Activated CD4-positive, CD25-positive, alpha-beta regulatory T cell treated with anti-CD3 and anti-CD28 coated beads, Interleukin-2, amount 50 U/mL, for 72 hours (primary cell): Measurements from ENCODE around the gene SLC7A9.
"Not testable (repeated sequence)": the region's sequence is repeated elsewhere in the genome, so short reads cannot be mapped to it uniquely, and the experiment has no call there.

Experiments used
- DNase-seq: peaks from one replicate; pipeline ENCODE4 v3.0.0; 2021

Gene SLC7A9

DNA sequence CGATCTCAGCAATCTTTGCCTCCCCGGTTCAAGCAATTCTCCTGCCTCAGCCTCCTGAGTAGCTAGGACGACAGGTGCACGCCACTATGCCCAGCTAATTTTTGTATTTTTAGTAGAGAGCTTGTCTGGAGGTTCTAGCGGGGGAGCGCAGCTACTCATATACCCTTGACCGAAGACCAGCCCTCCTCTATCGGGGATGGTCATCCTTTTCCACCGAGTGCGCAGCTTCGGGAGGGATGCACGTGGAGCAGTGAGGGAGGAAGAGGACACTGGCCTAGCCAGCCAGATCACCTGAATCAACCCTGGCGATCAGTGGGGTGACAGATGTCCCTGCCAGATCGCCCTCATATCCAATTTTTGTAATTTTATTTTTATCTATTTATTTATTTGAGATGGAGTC is 6.8 kb downstream of the SLC7A9 start:
- DNase-seq = no peak

DNA sequence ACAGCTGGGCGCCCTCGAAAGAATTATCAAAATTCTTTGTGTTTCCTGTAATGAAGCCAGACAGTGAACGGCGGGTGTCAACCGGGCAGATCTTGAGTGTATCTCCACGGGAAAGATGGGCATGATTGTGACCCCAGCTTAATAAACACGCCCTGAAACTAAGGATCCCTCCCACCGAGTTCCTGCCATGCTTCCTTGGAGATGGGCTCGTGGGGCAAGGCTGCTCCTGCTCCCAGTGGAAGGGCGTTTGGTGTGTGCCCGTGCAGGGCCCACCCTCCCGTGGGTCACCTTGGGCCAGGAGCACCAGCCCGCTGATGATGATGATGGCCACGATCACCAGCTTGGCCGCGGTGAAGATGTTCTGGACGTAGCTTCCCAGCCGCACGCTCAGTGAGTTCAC is 7.4 kb downstream of the SLC7A9 start:
- DNase-seq = no peak

DNA sequence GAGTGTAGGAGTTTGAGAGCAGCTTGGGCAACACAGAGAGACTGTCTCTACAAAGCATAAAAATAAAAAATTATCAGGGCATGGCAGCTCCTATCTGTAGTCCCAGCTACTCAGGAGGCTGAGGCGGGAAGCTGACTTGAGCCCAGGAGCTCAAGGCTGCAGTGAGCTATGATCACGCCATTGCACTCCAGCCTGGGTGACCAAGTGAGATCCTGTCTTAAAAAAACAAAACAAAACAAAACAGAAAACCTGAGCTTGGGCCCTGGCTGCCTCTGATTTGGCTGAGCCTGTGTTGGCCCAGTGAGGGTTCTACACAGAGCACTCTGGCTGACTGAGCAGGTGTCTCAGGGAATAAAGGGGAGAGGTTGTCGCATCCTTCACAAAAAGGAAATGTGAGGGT is 8.0 kb downstream of the SLC7A9 start:
- DNase-seq = no peak

DNA sequence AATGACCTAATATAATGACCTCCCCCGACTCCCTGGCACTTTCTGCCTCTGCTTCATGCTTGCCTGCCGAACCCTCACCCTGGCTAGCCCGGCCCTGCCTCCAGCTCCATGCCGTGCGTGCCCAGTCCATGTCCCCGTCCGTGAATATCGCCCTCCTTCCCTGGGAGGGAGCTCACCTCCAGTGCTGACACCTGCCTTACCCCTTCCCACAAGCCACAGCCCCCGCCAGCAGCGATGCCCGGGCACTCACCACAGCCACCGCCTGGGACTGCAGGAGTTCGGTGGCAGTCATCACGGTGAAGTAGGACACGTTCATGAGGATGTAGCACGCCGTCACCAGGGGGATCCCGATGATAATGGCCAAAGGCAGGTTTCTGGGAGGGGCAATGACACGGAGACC is 10.0 kb downstream of the SLC7A9 start:
- no peak for DNase-seq

DNA sequence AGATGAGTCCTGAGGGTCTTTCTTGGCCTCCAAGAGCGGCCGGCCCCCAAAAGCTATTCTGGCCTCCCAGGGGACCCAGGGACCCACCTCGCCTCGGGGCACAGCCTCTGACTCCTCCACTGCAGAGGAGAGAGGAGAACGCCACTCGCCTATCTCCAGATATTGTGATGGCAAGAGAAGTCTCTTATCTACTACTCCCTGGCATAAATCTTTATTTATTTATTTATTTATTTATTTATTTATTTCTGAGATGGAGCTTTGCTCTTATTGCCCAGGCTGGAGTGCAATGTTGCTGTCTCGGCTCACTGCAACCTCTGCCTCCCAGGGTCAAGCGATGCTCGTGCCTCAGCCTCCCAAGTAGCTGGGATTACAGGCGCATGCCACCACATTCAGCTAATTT is 11.0 kb downstream of the SLC7A9 start:
- no peak for DNase-seq

DNA sequence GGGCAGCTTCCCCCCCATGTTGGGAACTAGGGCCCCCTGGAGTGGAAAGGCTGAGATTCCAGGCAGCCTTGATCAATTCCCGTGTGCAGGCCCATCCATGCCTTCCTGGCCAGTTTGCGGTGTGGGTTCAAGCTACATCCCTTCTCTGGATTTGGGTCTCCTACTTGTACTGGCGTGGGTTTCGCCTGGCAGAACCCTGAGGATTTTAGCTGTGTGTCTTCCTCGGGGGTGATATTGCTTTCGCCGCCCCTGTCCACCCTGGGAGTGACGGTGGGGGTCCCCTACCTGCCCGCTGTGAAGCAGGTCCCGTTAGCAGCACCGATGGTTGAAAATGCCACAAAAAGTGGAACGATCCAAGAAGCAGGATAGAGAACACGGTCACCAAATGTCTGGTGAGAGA is 11.4 kb downstream of the SLC7A9 start:
- DNase-seq = no peak

DNA sequence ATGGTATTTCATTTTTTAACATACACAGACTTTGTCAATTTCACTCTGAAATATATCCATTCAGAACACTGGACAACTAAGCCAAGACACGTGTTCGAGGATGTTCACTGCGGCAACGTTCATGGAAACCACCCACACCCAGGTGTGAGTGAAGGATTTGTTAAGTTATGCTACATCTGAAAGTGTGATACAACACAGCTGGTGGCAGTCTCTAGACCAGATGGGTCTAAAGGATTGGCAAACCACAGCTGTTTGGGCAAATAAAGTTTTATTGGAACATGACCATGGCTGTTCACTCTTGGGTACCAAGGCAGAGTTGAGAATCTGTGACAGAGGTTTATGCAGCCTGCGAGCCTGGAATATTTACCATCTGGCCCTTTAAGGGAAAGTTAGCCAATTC is 12.0 kb downstream of the SLC7A9 start:
- no peak for DNase-seq

DNA sequence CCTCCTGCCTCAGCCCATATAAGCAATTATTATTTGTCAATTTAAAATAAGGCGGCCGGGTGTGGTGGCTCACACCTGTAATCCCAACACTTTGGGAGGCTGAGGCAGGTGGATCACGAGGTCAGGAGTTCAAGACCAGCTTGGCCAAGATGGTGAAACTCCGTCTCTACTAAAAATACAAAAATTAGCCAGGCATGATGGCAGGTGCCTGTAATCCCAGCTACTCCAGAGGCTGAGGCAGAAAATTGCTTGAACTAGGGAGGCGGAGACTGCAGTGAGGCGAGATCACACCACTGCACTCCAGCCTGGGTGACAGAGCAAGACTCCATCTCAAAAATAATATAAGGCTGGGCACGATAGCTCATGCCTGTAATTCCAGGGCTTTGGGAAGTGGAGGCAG is 12.7 kb downstream of the SLC7A9 start:
- not testable (repeated sequence) for DNase-seq

DNA sequence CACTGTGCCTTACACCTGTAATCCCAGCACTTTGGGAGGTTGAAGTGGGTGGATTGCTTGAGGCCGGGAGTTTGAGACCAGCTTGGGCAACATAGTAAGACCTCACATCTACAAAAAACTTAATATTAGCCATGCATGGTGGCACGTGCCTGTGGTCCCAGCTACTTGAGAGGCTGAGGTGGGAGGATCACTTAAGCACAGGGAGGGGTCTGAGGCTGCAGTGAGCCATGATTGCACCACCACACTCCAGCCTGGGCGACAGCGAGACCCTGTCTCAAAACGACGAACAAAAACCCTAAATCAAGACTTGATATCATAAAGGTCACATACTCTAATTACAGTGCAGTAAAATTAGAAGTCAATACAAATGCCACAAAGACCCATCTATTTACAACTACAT is 17.4 kb downstream of the SLC7A9 start:
- no peak for DNase-seq

DNA sequence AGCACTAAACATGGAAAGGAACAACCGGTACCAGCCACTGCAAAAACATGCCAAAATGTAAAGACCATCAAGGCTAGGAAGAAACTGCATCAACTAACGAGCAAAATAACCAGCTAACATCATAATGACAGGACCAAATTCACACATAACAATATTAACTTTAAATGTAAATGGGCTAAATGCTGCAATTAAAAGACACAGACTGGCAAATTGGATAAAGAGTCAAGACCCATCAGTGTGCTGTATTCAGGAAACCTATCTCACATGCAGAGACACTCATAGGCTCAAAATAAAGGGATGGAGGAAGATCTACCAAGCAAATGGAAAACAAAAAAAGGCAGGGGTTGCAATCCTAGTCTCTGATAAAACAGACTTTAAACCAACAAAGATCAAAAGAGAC is 21.5 kb downstream of the SLC7A9 start:
- DNase-seq = not testable (repeated sequence)

DNA sequence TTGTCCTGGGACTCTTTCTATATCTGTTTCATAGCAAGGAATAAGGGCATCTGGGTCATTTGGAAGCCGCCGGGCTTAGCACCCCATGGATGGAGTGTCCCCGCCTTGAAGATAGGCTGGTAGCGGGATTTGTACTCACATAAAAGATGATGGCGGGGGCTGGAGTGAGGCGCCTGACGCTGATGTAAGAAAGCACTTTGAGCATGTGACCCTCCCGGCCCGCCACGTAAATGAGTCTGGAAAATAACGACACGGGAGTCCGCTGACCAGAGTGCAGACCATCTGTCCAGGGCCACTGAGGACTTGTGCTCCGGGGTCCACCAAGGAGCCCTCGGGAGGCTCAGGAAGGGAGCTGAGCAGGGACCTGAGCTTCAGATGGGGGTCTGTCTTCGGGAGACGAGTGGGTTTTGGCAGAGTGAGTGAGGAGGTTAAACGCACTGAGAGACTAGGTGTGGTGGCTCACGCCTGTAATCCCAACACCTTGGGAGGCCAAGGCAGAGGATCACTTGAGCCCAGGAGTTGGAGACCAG is 25.8 kb downstream of the SLC7A9 start:
- DNase-seq = no peak

DNA sequence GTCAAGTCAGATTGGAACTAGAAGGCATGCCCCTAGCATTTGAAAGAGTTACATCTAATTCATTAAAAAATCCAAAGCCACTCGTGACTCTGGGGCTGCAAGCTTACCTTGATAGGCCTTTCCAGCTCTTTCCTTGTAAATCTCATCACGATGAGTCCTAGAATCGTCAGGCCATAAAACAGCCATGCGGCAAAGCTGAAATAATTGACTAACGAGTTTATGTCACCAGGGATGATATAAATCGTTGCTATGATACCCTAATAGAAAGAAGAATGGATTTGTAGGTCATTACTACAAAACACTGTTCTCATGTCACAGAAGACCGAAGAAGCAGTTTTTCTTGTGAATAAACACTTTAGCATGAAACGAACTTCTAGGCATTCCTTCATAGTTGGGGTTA is 27.5 kb downstream of the SLC7A9 start:
- DNase-seq = no peak

DNA sequence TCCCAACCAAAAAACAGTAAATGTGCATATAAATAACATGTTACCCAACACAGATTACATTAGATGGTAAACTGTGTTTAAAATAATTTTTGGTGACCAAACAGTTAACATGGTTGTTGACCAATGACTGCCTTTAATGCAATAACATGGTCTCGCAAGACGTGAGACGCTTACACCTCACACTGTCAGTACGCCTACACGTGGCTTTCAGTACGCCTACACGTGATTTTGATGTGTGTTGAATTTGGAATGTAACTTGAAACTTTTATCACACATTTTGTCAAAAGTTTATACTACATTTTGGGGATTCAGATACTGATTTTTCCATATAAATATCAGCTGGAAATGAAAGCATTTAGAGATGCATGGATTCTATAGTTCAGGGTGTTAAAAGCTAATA is 32.0 kb downstream of the SLC7A9 start:
- no peak for DNase-seq

DNA sequence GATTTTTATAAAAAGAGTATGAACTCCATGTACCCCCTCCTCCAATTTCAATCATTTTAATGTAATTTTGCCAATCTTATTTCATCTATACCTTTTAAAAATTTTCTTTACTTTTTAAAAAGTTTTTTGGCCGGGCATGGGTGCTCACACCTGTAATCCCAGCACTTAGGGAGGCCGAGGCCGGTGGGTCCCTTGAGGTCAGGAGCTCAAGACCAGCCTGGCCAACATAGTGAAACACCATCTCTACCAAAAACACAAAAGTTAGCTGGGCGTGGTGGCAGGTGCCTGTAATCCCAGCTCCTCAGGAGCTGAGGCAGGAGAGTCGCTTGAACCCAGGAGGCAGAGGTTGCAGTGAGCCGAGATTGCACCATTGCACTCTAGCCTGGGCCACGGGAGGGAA is 36.2 kb downstream of the SLC7A9 start:
- DNase-seq = not testable (repeated sequence)

DNA sequence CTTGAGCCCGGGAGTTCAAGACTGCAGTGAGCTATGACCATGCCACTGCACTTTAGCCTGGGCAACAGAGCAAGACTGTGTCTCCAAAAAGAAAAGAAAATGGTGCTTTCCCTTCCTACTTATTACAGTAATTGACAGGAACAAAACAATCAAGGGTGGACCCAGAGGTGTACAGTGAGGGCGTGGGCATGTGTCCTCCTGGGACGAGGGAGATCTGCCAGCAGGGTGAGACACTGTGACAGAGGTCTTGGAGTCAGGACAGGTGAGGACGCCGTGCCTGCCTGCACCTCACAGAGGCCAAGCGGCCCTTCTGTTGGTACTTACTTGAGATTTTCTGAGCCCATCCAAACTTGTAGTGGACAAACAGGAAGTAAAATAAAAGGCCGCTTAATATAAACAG is 36.7 kb downstream of the SLC7A9 start:
- DNase-seq = not testable (repeated sequence)

DNA sequence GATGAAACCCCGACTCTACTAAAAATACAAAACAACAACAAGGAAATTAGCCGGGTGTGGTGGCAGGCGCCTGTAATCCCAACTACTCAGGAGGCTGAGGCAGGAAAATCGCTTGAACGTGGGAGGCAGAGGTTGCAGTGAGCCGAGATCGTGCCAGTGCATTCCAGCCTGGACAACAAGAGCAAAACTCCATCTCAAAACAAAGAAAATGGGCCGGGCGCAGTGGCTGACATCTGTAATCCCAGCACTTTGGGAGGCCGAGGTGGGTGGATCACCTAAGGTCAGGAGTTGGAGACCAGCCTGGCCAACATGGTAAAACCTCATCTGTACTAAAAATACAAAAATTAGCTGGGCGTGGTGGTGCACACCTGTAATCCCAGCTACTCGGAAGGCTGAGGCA is 37.5 kb downstream of the SLC7A9 start:
- not testable (repeated sequence) for DNase-seq

DNA sequence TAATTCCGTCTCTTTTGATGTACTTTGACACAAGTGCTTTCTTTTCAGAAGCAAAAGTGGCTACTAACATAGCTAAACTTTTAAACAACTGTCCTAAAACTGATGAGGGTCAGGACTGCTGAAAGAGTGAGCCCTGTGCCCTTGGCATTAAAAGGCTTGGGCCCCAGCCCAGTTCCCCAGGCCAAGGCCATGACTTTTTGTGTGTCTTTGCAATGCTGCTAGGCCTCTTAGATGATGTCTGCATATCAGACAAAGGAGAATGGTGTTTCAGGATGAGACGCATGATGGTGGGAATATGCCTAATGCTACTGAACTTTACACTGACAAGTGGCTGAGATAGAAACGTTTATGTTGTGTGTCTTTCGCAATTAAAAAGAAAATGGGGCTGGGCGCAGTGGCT is 38.0 kb downstream of the SLC7A9 start:
- no peak for DNase-seq

DNA sequence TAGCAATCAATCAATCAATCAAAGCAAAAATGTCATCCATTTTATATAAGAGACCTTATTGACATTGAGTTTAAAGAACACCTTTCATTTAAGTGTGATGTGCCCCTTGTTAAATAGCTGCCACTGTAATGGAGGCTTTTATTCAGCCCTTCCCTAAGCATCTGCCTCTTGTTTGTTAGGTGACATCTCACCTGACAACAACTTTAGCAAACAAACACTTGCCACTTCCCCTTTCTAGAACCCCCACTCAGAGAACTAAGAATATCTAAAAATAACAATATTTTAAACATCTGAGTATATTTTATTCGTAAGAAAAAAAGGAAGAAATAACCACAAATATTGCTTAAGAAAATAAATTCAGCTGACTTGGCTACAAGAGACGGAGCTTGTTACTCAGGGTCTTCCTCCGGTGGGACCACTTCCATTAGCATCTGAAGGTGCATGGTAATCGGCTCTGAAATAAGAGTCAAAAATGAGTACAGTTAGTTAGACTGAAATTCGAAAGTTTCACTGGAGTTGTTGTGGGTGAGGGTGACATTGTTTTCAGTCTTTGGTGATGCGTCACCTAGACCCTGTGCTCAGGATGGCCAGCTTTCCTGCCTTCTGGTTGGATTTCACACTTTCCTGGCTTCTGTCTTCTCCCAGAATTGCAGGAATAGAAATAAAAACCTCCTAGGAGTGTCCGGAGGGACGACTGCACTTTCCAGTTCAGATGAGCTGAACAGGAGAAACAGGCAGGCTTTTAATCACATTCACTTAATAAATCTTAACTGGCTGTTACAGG is 39.1 kb downstream of the SLC7A9 start:
- no peak for DNase-seq

DNA sequence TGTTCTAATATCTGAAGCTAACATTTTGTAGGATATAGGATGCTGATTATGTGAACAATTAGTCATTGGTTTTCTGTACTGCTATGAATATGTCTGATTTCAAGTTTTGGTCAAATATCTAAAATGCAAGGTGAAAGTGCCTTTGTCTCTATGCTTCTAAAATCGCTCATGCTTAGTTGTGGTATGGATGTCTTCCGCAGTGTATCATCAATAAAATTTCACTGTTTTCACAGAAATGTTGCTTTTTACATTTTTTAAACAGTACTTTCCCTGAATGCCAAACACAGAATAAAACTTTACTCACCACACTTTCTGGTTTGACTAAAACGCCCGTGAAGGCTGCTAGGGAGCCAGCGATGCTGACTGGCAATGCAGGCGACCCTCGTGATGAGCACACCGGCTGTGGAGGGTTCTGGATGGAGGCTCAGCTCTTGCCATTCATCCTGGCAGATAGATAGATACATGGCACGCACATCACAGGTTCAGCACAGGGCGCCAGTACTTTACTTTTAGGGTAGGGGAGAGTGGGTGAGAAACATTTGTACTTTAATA is 40.1 kb downstream of the SLC7A9 start:
- no peak for DNase-seq

DNA sequence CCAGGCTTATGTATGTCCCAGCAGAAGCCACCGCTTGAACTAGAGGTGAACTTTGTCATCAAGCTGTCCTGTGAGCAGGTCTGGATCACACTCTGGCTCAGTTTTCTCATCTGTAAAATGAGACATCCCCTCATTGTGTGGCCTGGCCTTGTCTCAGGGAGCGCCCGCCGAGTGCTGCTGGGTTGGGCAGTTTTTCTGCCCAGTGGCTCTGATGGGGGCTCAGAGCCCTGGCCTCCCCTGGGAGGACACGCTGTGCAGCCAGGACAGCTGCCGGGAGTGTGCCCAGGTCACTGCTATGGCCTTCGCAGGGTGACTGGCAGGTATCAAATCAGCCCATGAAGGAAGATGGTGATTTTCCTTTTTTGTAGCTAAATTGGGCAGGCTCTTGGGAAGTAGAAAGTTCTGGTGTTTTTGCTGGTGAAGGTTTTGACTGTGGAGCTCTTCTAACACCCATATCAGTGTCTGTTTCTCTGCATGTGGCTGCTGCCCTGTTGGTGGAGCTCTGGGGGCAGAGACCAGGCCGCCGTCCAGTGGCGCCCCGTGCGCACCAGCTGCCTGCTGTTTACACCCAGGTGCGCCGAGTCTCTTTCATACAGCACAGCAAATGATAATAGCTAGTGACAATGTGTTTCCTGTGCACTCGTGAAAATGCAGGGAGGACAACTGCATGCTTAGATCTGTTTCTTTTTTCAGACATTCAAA is 40.8 kb downstream of the SLC7A9 start:
- no peak for DNase-seq

DNA sequence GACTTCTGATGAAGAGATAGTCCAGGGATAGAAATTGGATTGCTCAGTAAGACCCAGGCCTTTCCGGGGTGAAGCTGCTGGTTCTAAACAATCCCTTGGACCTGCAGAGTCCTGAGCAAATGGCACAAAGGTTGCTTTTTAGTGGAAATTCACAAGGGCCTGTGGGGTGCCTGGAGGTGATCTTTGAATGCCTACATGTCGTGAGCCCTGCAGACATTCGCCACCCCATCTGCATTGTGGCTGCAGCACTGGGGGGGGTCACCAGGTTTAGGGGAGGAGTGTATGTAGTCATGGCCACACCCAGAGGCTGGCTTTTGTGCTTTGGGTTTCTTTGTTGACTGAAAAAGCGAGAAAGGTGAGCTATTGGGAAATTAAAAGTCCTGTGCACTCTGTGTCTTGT is 41.4 kb downstream of the SLC7A9 start:
- no peak for DNase-seq

DNA sequence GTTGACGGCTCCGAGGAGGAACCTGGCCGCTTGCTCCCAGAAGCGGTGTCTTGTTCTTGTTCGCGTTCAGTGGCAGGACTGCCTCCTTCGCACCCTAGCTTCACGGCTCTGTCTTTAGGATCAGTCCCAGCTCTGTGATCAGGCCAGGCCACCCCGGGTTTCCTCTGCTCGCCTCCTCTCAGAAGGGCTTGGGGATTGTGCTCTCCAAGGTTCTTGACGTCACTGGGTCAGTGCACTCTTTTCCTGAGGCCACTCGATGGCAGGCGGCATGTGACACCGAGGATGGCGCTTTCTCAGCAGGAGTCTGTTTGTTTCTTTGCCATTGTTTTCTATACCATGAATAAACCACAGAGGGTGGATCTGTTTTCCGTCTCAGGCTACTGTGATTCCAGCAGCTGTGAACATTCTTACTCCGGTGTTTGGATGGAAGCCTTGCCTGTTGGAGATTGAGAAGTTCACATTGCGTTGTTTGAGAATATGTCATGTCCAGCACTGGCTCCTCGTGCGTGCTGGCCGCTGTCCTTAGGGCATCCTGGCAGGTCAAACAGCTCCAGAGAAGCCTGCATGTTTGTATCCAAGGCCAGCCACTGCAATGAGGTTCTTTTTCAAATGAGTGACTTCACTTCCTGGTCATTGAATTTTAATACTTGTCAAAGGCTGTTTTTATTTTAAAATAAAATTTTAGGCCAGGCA is 44.5 kb downstream of the SLC7A9 start:
- no peak for DNase-seq

DNA sequence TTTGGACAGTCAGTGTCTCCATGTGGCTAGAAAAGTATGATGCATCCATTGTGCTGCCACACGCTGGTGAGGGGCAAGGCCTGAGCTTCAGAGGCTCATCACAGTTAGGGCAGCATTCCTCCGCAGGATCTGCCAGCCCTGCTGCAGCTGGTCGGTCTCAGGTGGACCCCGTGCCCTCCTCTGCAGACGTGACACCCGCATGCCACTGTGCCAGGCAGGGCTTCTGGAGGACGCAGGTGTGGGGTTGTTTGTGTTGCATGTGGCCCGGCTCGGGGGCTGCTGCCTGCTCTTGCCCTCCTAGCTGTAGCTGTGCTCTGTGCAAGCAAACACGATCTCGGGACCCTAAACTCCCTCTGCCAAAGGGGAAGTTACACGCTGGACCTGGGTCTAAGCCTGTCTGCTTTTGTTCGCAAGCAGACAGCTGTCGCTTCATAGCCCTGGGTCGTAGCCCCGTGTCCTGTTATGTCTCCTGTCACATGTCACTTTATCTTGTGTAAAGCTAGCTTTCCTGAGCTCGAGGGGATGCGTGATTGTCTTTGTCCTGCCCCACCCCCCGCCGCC is 45.3 kb downstream of the SLC7A9 start:
- no peak for DNase-seq
